KBM-7 (cell line): ENCODE data around the gene RFX4.
"Not testable (repeated sequence)": the region's sequence is repeated elsewhere in the genome, so short reads cannot be mapped to it uniquely, and the experiment has no call there.

Experiments used
- DNase-seq: peaks from one replicate; pipeline ENCODE4 v3.0.0-alpha.2; 2015
- in situ Hi-C: fragments of 300-500 bp; cut with MboI; formaldehyde crosslinking; loops from 2 replicates; pipeline ENCODE4 v1.14.3; 2020; ENCODE audit warnings: low sequenced_read_pairs, low pct_unique_long_range_greater_than_20kb, mixed read lengths

The RFX4 gene

DNA sequence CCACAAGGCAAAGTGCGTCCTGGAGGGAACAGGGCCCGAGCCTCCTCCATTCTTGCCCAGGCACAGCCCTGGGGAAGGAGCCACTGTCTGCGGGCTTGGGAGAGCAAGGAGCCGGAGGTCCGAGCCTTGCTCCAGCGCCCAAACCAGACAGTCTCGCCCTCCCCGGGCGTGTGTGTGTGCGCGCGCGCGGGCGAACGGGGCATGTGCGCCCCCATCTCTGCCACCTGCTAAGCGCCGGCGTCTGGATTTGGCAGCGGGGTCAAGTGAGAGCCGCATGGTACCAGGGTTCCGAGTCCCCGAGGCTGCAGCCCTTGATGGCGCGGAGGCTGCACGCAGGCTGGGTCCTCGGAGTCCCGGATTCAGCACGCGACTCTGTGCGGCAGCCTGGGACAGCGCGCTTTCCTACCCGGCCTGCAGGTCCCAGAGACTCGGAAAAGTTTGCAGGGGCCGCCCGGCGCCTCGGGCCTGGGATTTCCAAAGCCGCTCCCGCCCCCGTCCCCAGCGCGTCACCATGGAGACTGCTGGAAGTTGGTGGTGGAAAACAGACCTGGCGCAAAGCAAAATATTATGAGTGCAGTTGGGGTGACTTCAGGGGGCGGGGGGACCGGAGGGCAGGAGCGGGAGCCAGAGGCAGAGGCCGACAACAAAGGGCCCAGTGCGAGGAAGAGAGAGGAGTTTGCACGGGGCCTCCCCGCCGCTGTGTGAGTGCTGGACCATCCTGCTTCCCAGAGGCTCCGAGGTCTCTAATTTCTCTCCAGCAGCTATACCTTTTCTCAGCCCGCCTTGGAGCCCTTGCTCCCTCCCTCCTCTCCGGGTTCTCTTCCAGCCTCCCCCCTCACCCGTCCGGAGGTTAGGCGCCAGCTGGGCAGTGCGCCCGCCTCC, 4.2 kb downstream of the RFX4 start:
- DNase-seq = no peak
- in situ Hi-C loops = no loop called here

- no peak for DNase-seq
- in situ Hi-C loops = no loop called here
Measured at GRCh38 chr12:106588771-106589170, 6.0 kb downstream of the RFX4 start.

- DNase-seq = no peak
- in situ Hi-C loops = no loop called here
Measured at GRCh38 chr12:106590601-106591000, 7.8 kb downstream of the RFX4 start.

- no peak for DNase-seq
- in situ Hi-C loops = no loop called here
Measured at GRCh38 chr12:106594447-106594846, 11.6 kb downstream of the RFX4 start.

- in situ Hi-C loops = no loop called here
- no peak for DNase-seq
Measured at GRCh38 chr12:106595268-106595667, 12.5 kb downstream of the RFX4 start.

- DNase-seq = no peak
- in situ Hi-C loops = no loop called here
Measured at GRCh38 chr12:106598003-106598402, 15.2 kb downstream of the RFX4 start.

DNA sequence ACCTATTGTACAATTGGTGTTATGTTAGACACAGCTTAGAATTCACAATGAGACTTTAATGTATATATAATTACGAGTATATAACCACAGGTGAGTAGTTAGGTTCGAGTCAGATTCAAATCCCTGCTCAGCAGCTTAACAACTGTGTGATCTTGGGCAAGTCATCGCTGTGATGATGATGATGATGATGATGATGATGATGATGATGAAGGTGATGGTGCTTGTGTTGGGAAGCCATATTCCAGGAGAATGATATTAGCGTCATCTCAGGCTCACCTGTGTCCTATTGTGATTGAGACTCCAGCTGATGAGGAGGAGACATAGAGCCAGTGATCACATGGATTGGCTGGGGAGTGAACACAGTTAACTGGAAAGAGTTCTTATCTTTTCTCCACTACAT, 16.5 kb downstream of the RFX4 start:
- in situ Hi-C loops = no loop called here
- no peak for DNase-seq

DNA sequence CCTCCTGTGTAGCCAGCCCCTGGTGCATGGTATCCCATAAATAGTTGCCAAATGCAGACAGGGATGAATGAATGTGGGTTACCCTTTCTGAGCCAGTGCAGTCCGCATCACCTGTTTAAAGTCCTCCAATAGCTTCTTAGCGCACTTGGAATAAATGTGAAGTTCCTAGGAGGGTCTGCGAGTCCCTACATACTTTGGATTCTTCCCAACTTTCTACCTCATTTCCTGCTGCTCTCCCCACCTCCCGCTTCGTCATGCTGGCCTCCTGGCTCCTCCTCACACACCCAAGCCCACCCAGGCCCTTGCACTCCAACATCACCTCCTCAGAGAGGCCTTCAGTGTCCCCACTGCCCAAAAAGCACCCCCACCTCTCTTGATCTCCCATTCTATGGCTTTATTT, 17.7 kb downstream of the RFX4 start:
- DNase-seq = no peak
- in situ Hi-C loops = no loop called here

GRCh38 chr12:106601031-106601430, 18.2 kb downstream of the RFX4 start:
- no peak for DNase-seq
- in situ Hi-C loops = no loop called here

DNA sequence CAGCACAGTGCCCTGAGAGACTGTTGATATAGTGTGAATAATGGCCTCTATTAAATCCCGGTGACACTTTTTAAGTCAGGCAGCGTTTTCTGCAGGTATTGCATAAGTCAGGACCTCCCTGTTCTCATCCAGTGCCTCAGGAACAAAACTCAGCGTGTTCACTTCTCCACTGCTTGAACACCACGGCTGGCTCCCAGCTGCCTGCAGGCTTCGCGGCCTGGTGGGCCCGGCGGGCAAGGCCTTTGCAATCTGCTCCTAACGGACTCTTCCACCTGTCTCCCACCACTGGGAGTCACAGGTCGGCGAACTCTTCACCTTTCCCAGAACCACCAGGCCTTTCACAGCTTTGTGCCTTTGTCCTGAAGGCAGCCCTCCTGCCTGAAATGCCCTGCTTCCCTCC, 18.7 kb downstream of the RFX4 start:
- in situ Hi-C loops = no loop called here
- no peak for DNase-seq

DNA sequence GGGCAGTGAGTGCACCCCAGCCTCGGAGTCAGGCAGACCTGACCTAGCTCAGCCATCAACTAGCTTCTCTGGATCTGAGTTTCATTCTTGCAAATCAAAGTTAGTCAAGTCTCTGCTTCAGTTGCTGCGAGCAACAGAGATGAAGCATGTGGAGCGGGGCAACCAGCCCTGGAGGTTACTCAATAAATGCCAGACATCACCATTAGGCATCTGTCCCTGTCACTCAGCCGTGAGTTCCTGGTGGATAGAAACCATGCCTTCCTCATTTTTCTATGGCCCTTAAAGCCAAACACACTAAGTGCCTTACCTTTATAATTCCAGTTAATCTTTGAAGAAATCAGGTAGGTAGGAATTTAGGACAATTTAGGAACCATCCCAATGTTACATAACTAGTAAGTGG, 19.3 kb downstream of the RFX4 start:
- in situ Hi-C loops = no loop called here

GRCh38 chr12:106605254-106605653, 22.4 kb downstream of the RFX4 start:
- in situ Hi-C loops = no loop called here
- no peak for DNase-seq

More for the DNA sequence above, 19.3 kb downstream of the RFX4 start:
- DNase-seq = no peak

DNA sequence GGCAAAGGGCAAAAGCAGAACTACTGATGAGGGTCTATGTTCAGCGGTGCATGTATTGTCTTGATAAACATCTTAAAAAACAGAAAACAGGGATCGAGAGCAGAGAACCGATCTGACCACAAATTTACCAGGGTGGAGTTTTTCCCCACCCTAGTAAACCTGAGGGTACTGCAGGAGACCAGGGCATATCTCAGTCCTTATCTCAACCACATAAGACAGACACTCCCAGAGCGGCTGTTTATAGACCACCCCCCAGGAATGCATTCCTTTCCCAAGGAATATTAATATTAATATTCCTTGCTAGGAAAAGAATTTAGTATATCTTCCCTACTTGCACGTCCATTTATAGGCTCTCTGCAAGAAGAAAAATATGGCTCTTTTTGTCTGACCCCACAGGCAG, 37.8 kb downstream of the RFX4 start:
- in situ Hi-C loops = not testable (repeated sequence)
- peak; percentile 18 for DNase-seq

- in situ Hi-C loops = no loop called here
- DNase-seq = no peak
Measured at GRCh38 chr12:106625976-106626375, 43.2 kb downstream of the RFX4 start.

DNA sequence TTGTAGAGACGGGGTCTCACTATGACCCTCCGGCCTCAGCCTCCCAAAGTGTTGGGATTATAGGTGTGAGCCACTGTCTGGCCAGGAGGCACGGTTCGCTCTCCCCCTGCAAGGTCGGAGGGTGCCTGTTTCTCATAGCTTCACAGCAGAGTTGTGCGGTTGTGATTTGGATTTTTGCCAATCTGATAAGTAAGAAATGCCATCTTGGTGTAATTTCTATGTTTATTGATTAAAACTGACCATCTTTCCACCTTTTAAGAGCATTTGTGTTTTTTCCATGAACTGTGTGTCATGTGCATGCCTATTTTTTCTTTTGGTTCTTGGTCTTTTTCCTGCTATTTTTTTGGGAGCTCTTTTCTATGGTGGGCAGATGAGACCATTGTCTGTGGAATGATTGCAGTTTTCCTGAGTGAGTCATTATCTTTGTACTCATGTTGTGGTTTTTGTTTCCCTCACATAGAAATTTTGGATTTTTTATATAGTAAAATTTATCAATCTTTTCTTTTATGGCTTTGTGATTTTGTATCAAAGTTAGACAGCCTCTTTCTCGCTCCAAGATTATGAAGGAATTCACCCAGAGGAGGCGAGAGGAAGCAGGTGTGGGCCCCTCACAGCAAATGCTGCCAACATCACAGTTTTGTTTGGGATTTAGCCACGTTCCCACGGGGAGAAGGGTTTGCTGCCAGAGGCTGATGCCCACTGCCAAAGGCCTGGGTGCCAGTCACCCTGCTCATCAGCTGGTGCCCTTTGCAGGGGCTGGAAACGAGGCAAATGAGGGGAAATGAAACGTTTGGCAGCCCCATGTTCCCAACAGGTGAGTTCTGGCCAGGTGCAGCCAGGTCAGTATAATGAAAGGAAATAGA, 47.2 kb downstream of the RFX4 start:
- DNase-seq = no peak
- in situ Hi-C loops = no loop called here

DNA sequence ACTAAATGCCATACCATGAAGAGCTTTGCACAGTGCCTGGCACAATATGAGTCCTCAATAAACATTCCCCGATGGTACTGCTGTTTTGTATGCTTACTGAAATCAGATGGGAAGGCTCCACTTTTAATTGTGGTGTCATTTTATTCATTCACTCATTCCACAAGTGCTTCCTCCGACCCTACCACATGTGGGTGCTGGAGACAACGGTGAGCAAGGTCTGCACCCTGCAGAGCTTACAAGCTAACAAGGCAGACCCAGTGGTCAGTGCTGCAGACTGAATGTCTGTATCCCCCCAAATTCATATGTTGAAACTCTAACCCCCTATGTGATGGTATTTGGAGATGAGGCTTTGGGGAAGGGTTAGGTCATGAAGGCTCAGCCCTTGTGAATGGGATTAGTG, 48.3 kb downstream of the RFX4 start:
- no peak for DNase-seq
- in situ Hi-C loops = no loop called here

- in situ Hi-C loops = no loop called here
Measured at GRCh38 chr12:106631797-106632196, 49.0 kb downstream of the RFX4 start.

DNA sequence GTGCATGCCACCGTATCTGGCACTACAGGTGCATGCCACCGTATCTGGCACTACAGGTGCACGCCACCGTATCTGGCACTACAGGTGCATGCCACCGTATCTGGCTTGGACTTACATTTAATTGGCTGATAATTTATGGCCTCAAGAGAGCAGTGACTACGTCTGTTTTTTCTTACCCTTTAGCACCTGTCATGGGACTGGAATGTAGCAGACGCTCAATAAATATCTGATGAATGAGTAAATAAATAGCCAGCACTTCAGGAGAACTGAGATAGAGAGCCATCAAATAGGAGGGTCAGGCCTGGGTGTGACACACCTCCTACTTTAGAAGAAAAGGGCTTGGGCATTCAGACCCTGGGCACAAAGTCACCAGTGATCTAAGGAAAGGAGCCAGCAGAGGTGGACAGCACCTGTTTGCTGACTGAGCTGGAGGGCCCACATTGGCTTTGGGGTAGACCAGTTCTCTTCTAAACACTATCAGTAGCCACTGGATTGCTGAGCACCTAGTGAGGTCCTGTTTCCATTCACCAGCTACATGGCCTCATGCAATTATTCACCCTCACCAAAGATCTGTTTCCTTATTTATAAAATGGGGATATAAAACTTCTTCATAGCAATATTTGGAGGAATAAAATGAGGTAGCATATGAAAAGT, 50.1 kb downstream of the RFX4 start:
- in situ Hi-C loops = no loop called here
- DNase-seq = no peak

More at GRCh38 chr12:106631797-106632196, 49.0 kb downstream of the RFX4 start:
- no peak for DNase-seq

DNA sequence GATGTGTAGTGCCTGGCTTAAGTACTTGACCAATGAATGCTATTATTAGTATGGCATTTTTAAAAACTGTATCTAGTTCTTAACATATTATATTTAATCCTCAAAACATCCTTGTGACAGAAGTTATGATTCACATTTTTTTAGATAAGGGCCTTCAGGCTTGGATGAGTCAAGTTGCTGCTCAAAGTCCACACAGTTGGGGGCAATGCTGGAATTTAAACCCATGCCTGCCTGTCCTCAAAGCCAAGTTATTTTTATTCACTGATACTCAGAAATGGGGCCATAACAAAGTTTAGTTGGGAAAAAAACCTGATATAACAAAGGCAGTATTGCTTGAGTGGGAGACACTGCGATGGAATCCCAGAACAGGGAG, 50.6 kb downstream of the RFX4 start:
- in situ Hi-C loops = no loop called here
- no peak for DNase-seq

DNA sequence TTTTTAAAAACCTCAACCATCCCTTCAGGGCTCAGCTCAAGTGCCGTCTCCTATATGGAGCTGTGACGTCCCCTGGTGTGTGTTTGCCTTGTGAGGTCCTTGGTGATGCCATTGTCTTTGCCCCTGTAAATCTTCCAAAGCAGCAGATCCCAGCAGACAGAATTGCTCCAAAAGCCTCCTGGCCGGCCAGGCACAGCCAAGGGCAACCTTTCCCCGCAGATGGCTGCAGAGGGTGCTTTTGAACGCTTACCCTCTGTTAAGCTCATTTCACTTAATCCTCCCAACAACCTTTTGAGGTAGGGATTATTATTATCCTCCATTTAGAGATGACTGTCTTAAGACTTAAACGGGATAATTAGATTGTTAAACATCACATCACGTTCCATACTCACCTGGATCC, 51.4 kb downstream of the RFX4 start:
- in situ Hi-C loops = no loop called here
- no peak for DNase-seq
